ENCODE measurements around the gene UGT1A9.

- TF ChIP-seq CTCF (IDR thresholded peaks at IDR 0.05; ENCODE audit: borderline replicate concordance, extremely low read depth, low read length, poor library complexity, severe bottlenecking) (no peak), EZH2 (IDR thresholded peaks at IDR 0.05; ENCODE audit: borderline replicate concordance, low read depth, low read length, severe bottlenecking) (no peak)
Measured at GRCh38 chr2:233740870-233741269, 69.2 kb downstream of the UGT1A9 start.

All from DND-41 (cell line).